PC-3 (cell line): ENCODE data around the gene HMCN2. TPM values are rescaled to one million over a fixed set of nuclear protein-coding genes. Genes with fewer than 3 reads are reported as not detected.

ENCODE experiments used
- ATAC-seq: fragments of 200-7000 bp; cut with Tn5 transposase; 2 replicates; pipeline ENCODE4 v1.9.1; 2020; ENCODE audit warnings: mild to moderate bottlenecking, moderate library complexity
- BruUV-seq: library from RNA; stranded (reverse); fragments of 400-500 nt; replicated peaks from 2 replicates; lab custom pipeline; 2021; lab: Mats Ljungman, UMichigan
- CTCF ChIA-PET: fragments of 300-600 bp; sonication (Branson Sonifier 250); formaldehyde crosslinking; loops from one replicate; lab custom pipeline; 2022; ENCODE audit warnings: antibody characterized with exemption; lab: Charles Lee
- POLR2A ChIA-PET: fragments of 300-600 bp; sonication (Branson Sonifier 250); formaldehyde crosslinking; loops from one replicate; lab custom pipeline; 2022; ENCODE audit warnings: antibody characterized with exemption; ENCODE audit not compliant: unreplicated experiment; lab: Charles Lee
- DNase-seq: peaks from one replicate; pipeline ENCODE4 v3.0.0-alpha.2; 2015
- H2AFZ ChIP-seq: fragments of 300-600 bp; sonication (generic); 2 replicates; pipeline ENCODE4 v1.6.0; 2016; ENCODE audit warnings: antibody characterized with exemption, low read length
- H3F3A ChIP-seq: fragments of 300-600 bp; sonication (generic); one replicate; pipeline ENCODE4 v1.6.0; 2017; ENCODE audit warnings: antibody characterized with exemption, low read length, control low read depth, mild to moderate bottlenecking; ENCODE audit not compliant: unreplicated experiment
- H3K27ac ChIP-seq: fragments of 300-600 bp; sonication (generic); 2 replicates; pipeline ENCODE4 v1.5.1; 2016; ENCODE audit warnings: mild to moderate bottlenecking, low read length
- H3K27me3 ChIP-seq: fragments of 300-600 bp; sonication (generic); 2 replicates; pipeline ENCODE4 v1.6.1; 2016; ENCODE audit warnings: low read length, mixed read lengths
- H3K36me3 ChIP-seq: fragments of 300-600 bp; sonication (generic); 2 replicates; pipeline ENCODE4 v1.6.1; 2016; ENCODE audit warnings: low read depth, mixed run types, low read length, mixed read lengths
- H3K4me1 ChIP-seq: fragments of 300-600 bp; sonication (generic); 2 replicates; pipeline ENCODE4 v1.5.1; 2016; ENCODE audit warnings: low read length; ENCODE audit not compliant: insufficient read depth
- H3K4me2 ChIP-seq: fragments of 300-600 bp; sonication (generic); 2 replicates; pipeline ENCODE4 v1.6.0; 2016; ENCODE audit warnings: low read length
- H3K4me3 ChIP-seq: fragments of 300-600 bp; sonication (generic); 2 replicates; pipeline ENCODE4 v1.5.1; 2016; ENCODE audit warnings: mild to moderate bottlenecking, low read length, mixed read lengths
- H3K79me2 ChIP-seq: fragments of 300-600 bp; sonication (generic); 2 replicates; pipeline ENCODE4 v1.6.1; 2017; ENCODE audit warnings: low read length, mixed read lengths
- H3K9ac ChIP-seq: fragments of 300-600 bp; sonication (generic); 2 replicates; pipeline ENCODE4 v1.6.0; 2016; ENCODE audit warnings: mild to moderate bottlenecking, low read length
- H3K9me2 ChIP-seq: fragments of 300-600 bp; sonication (generic); replicated peaks from 2 replicates; pipeline ENCODE4 v1.6.1; 2016; ENCODE audit warnings: mixed run types, low read length, mixed read lengths
- H3K9me3 ChIP-seq: fragments of 300-600 bp; sonication (generic); 2 replicates; pipeline ENCODE4 v1.6.1; 2016; ENCODE audit warnings: low read length, mixed read lengths
- H4K20me1 ChIP-seq: fragments of 300-600 bp; sonication (generic); 2 replicates; pipeline ENCODE4 v1.6.1; 2016; ENCODE audit warnings: low read length, mixed read lengths
- EZH2 ChIP-seq: fragments of 300-600 bp; sonication (generic); IDR thresholded peaks from one replicate; pipeline ENCODE4 v1.6.1; 2017; ENCODE audit warnings: antibody characterized with exemption, mild to moderate bottlenecking, low read length; ENCODE audit not compliant: unreplicated experiment
- EZH2phosphoT487 ChIP-seq: fragments of 300-600 bp; sonication (generic); IDR thresholded peaks from 2 replicates; pipeline ENCODE4 v1.6.1; 2018; ENCODE audit warnings: mild to moderate bottlenecking, antibody characterized with exemption, low read length, borderline replicate concordance
- intact Hi-C: fragments of 100-400 bp; cut with micrococcal nuclease; formaldehyde crosslinking; loops from 2 replicates; pipeline ENCODE4 v1.9.0; 2023
- total RNA-seq: library from RNA; depleted of rRNA; stranded (reverse); fragments of >200 nt; gene quantifications from 2 replicates; pipeline ENCODE4 v1.2.3, GENCODE V29; 2014
- TF ChIP-seq, protein P1 (sequence below): fragments of 300-600 bp; sonication (generic); conservative IDR thresholded peaks from 2 replicates; pipeline ENCODE4 v1.5.1; 2017; ENCODE audit warnings: antibody characterized with exemption, low read depth, mild to moderate bottlenecking, low read length

Gene HMCN2
- total RNA-seq, 1 experiment from 2014 or later: 0.11 TPM

DNA sequence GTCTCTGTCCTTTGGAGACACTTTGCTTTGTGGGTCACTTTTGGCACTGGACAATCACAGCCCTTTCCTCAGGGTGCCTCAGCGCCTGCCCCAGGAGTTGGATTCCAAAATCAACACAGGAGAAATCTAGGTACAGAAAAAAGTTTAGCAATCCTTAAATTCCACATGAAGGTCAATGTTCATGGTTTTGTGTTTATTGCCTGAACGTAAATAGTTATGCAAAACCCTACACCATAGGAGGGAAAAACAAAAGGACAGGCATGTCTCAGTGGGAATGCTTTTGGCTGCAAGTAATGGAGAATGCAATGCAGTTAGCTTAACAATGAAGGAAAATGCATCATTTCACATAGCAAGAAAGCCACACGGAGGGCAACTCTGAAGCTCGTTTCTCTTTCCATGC, 6.5 kb upstream of the HMCN2 start:
- TF ChIP-seq EZH2: no peak
- TF ChIP-seq, protein P1, sequence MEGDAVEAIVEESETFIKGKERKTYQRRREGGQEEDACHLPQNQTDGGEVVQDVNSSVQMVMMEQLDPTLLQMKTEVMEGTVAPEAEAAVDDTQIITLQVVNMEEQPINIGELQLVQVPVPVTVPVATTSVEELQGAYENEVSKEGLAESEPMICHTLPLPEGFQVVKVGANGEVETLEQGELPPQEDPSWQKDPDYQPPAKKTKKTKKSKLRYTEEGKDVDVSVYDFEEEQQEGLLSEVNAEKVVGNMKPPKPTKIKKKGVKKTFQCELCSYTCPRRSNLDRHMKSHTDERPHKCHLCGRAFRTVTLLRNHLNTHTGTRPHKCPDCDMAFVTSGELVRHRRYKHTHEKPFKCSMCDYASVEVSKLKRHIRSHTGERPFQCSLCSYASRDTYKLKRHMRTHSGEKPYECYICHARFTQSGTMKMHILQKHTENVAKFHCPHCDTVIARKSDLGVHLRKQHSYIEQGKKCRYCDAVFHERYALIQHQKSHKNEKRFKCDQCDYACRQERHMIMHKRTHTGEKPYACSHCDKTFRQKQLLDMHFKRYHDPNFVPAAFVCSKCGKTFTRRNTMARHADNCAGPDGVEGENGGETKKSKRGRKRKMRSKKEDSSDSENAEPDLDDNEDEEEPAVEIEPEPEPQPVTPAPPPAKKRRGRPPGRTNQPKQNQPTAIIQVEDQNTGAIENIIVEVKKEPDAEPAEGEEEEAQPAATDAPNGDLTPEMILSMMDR: no peak
- no peak for TF ChIP-seq EZH2phosphoT487
- Histone ChIP-seq H3K9ac (no peak overlapping the region), H3F3A (no peaks in the 10 kb centered on the region), H4K20me1 (no peaks in the 10 kb centered on the region), H3K9me2 (no peaks in the 10 kb centered on the region), H3K27ac (no peak overlapping the region), H3K4me2 (no peak overlapping the region), H3K27me3 (no peaks in the 10 kb centered on the region), H3K9me3 (no peaks in the 10 kb centered on the region), H3K4me3 (no peak overlapping the region), H3K79me2 (no peaks in the 10 kb centered on the region), H3K36me3 (no peaks in the 10 kb centered on the region), H3K4me1 (peaks cover 7% of the 10 kb centered on the region), H2AFZ (no peak overlapping the region)
- no peak for ATAC-seq
- ChIA-PET POLR2A (no interaction called here), CTCF (no interaction called here)
- intact Hi-C loops: no loop called here
- DNase-seq: no peak
- BruUV-seq: no TSS peak

DNA sequence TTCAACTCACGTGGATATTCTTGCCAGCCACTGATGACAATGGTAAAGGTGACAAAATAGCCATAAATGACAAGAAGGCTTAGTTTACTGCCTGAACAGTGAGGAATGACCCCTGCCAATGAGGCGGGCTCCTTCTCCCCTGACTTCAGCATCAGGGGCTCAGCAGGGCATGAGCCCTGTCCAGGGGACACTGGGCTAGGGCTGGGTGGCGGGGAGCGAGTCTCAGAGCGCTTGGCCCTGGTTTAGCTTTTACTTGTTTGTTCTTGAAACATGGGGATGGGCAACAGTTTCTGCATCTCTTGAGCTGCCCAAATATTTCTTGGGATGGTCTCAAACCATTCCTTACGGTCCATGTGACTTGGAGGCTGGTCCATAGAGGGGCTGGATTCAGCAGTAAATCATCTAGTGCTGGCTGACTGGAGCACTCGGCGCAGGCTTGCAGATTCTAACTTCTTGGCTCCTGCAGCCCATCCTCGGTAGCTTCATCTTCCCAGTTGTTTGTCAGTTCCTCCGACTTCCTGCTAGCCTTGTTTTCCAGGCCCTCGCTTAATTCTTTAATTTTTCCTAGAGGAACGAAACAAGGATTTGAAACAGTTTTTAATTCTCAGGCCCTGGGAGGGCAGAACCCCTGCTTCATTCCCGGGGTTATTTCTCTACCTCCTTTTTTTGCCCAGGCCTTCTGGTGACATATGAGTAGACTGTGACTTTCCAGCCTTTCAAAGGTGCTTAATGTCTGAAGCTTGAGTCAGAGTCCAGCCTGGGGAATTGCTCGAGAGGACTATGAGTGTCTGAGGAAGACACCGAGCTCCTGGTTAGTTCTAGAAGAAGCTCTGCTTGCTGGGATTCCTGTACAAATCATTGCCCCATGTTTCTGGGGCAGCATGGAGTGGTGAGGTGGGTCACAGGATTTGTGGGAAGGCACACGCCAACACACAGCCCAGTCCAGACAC, 4.5 kb upstream of the HMCN2 start:
- Histone ChIP-seq H3K27ac (no peak overlapping the region), H3K4me3 (no peak overlapping the region), H3K79me2 (no peaks in the 10 kb centered on the region), H2AFZ (no peak overlapping the region), H3K9ac (no peak overlapping the region), H3K36me3 (no peaks in the 10 kb centered on the region), H3K4me1 (peaks cover 9% of the 10 kb centered on the region), H4K20me1 (no peaks in the 10 kb centered on the region), H3F3A (no peaks in the 10 kb centered on the region), H3K9me2 (no peaks in the 10 kb centered on the region), H3K4me2 (no peak overlapping the region), H3K9me3 (no peaks in the 10 kb centered on the region), H3K27me3 (peaks cover 17% of the 10 kb centered on the region)
- ATAC-seq: no peak
- POLR2A ChIA-PET: no interaction called here
- no peak for DNase-seq
- intact Hi-C loops: no loop called here
- TF ChIP-seq EZH2 (no peak), EZH2phosphoT487 (no peak)
- TF ChIP-seq, protein P1: no peak
- no TSS peak for BruUV-seq
- CTCF ChIA-PET: no interaction called here
